H1 (cell line): Measurements from ENCODE around the gene C22orf31. TPM values are rescaled to one million over a fixed set of nuclear protein-coding genes. Genes with fewer than 3 reads are reported as not detected.

Experiments used
- CTCF ChIA-PET: fragments of 300-600 bp; sonication (Branson Sonifier 250); formaldehyde crosslinking; loops from one replicate; lab custom pipeline; 2021; ENCODE audit not compliant: partially characterized antibody; lab: Charles Lee
- POLR2A ChIA-PET: fragments of 300-600 bp; sonication (Branson Sonifier 250); formaldehyde crosslinking; loops from one replicate; lab custom pipeline; 2021; ENCODE audit warnings: inconsistent platforms; ENCODE audit not compliant: partially characterized antibody; lab: Charles Lee
- DNase-seq, 2 experiments: peaks; one replicate each; pipeline versions ENCODE4 v3.0.0 to v3.0.0-alpha.2; 2010 to 2022; ENCODE audit warnings: low spot score in 2 of 2, low read depth in 1 of 2, mixed read lengths in 1 of 2
- FAIRE-seq: peaks from 2 replicates; lab custom pipeline; 2011; peaks lifted over from hg19 to GRCh38; lab: Jason Lieb, UNC
- H2AFZ ChIP-seq: 2 replicates; pipeline ENCODE4 v1.8.1; 2012; ENCODE audit warnings: low read length, inconsistent platforms
- H2AK5ac ChIP-seq: 2 replicates; pipeline ENCODE4 v1.6.1; 2013; ENCODE audit warnings: low read depth, low read length
- H2BK120ac ChIP-seq: replicated peaks from 2 replicates; pipeline ENCODE3; 2013; ENCODE audit warnings: low read depth, low read length, inconsistent platforms
- H2BK12ac ChIP-seq: 2 replicates; pipeline ENCODE4 v1.6.1; 2013; ENCODE audit warnings: low read depth, low read length
- H2BK15ac ChIP-seq: 2 replicates; pipeline ENCODE4 v1.6.1; 2013; ENCODE audit warnings: low read length
- H2BK20ac ChIP-seq: 2 replicates; pipeline ENCODE4 v1.6.1; 2013; ENCODE audit warnings: low read length
- H2BK5ac ChIP-seq: 2 replicates; pipeline ENCODE4 v1.6.1; 2013; ENCODE audit warnings: low read depth, low read length
- H3K14ac ChIP-seq: 2 replicates; pipeline ENCODE4 v1.6.1; 2013; ENCODE audit warnings: inconsistent platforms; ENCODE audit not compliant: insufficient read length
- H3K18ac ChIP-seq: 2 replicates; pipeline ENCODE4 v1.6.1; 2013; ENCODE audit warnings: low read length; ENCODE audit errors: extremely low read depth
- H3K23ac ChIP-seq: 2 replicates; pipeline ENCODE4 v1.6.1; 2013; ENCODE audit warnings: inconsistent platforms; ENCODE audit not compliant: insufficient read length
- H3K23me2 ChIP-seq: 2 replicates; pipeline ENCODE4 v1.6.1; 2013; ENCODE audit warnings: low read depth, low read length
- H3K27ac ChIP-seq: 2 replicates; pipeline ENCODE4 v1.6.1; 2011; ENCODE audit warnings: low read depth, low read length, inconsistent platforms
- H3K27me3 ChIP-seq, 4 experiments: replicated peaks in 1 of 4; 1 replicate in 1 of 4; 2 replicates in 3 of 4; pipeline versions ENCODE4 v1.6.1 to v1.8.1; 2011 to 2013; ENCODE audit warnings: low read length in 3 of 4, mild to moderate bottlenecking in 3 of 4, inconsistent platforms in 2 of 4, mixed read lengths in 2 of 4, moderate library complexity in 1 of 4; ENCODE audit not compliant: control insufficient read depth in 3 of 4, insufficient read depth in 3 of 4; ENCODE audit errors: extremely low read depth in 1 of 4
- H3K36me3 ChIP-seq, 4 experiments: 2 replicates each; pipeline versions ENCODE4 v1.6.1 to v1.8.1; 2011 to 2013; ENCODE audit warnings: mild to moderate bottlenecking in 4 of 4, low read length in 3 of 4, moderate library complexity in 2 of 4, control low read depth in 1 of 4, inconsistent platforms in 1 of 4; ENCODE audit not compliant: insufficient read depth in 4 of 4, control insufficient read depth in 2 of 4
- H3K4ac ChIP-seq: replicated peaks from 2 replicates; pipeline ENCODE3; 2013; ENCODE audit warnings: low read length, low read depth, mixed read lengths, inconsistent platforms; ENCODE audit not compliant: insufficient read length
- H3K4me1 ChIP-seq, 4 experiments: replicated peaks in 1 of 4; 1 replicate in 1 of 4; 2 replicates in 3 of 4; pipeline versions ENCODE4 v1.6.1 to v1.8.1; 2011 to 2013; ENCODE audit warnings: low read length in 3 of 4, inconsistent platforms in 2 of 4, mixed read lengths in 1 of 4; ENCODE audit not compliant: insufficient read depth in 4 of 4, control insufficient read depth in 3 of 4
- H3K4me2 ChIP-seq, 2 experiments: 2 replicates each; pipeline versions ENCODE4 v1.6.1 to v1.8.1; 2011 to 2013; ENCODE audit warnings: low read depth in 2 of 2, low read length in 2 of 2, control low read depth in 1 of 2, inconsistent platforms in 1 of 2, mild to moderate bottlenecking in 1 of 2; ENCODE audit not compliant: insufficient read depth in 1 of 2
- H3K4me3 ChIP-seq, 4 experiments: fragments of 200-600, 300-600 bp in 1 of 4; sonication (generic), shearing (Covaris generic), sonication (Bioruptor Twin) in 1 of 4; 2 replicates each; pipeline versions ENCODE4 v1.5.1 to v1.8.1; 2011 to 2016; ENCODE audit warnings: low read length in 4 of 4, low read depth in 3 of 4, control low read depth in 2 of 4, inconsistent platforms in 2 of 4, mild to moderate bottlenecking in 2 of 4, mixed read lengths in 1 of 4, moderate library complexity in 1 of 4; ENCODE audit not compliant: insufficient read depth in 2 of 4; ENCODE audit errors: extremely low read depth in 1 of 4
- H3K56ac ChIP-seq: replicated peaks from 2 replicates; pipeline ENCODE3; 2013; ENCODE audit warnings: low read depth, mild to moderate bottlenecking, mixed read lengths, low read length, inconsistent platforms; ENCODE audit not compliant: insufficient read length
- H3K79me1 ChIP-seq: 2 replicates; pipeline ENCODE4 v1.6.1; 2013; ENCODE audit warnings: low read depth, low read length, control low read depth
- H3K79me2 ChIP-seq, 2 experiments: 2 replicates each; pipeline versions ENCODE4 v1.6.1 to v1.8.1; 2012 to 2013; ENCODE audit warnings: low read length in 2 of 2, mild to moderate bottlenecking in 2 of 2, inconsistent platforms in 1 of 2; ENCODE audit not compliant: insufficient read depth in 2 of 2, control insufficient read depth in 1 of 2
- H3K9ac ChIP-seq, 4 experiments: replicated peaks in 1 of 4; 1 replicate in 1 of 4; 2 replicates in 3 of 4; pipeline versions ENCODE4 v1.6.1 to v1.8.1; 2011 to 2013; ENCODE audit warnings: low read depth in 3 of 4, low read length in 3 of 4, control low read depth in 2 of 4, mild to moderate bottlenecking in 2 of 4, moderate library complexity in 2 of 4, inconsistent platforms in 1 of 4; ENCODE audit errors: extremely low read depth in 1 of 4
- H3K9me3 ChIP-seq, 2 experiments: 2 replicates each; pipeline versions ENCODE4 v1.6.1 to v1.8.1; 2012 to 2013; ENCODE audit warnings: mild to moderate bottlenecking in 2 of 2, moderate library complexity in 2 of 2, control low read depth in 1 of 2, inconsistent platforms in 1 of 2, low read depth in 1 of 2, low read length in 1 of 2, mixed read lengths in 1 of 2; ENCODE audit not compliant: insufficient read depth in 2 of 2
- H4K20me1 ChIP-seq, 2 experiments: replicated peaks in 1 of 2; 2 replicates each; pipeline versions ENCODE3 to v1.8.1; 2011 to 2013; ENCODE audit warnings: inconsistent platforms in 2 of 2, low read length in 2 of 2, mild to moderate bottlenecking in 1 of 2; ENCODE audit not compliant: insufficient read depth in 2 of 2, control insufficient read depth in 1 of 2
- H4K5ac ChIP-seq: 2 replicates; pipeline ENCODE4 v1.6.1; 2013; ENCODE audit warnings: low read length, low read depth, mixed read lengths, inconsistent platforms; ENCODE audit not compliant: insufficient read length
- H4K8ac ChIP-seq: 2 replicates; pipeline ENCODE4 v1.8.0; 2013; ENCODE audit warnings: mild to moderate bottlenecking, moderate library complexity, low read length, inconsistent platforms; ENCODE audit not compliant: insufficient read depth; ENCODE audit errors: extremely low read depth
- H4K91ac ChIP-seq: replicated peaks from 2 replicates; pipeline ENCODE3; 2013; ENCODE audit warnings: low read length, mixed read lengths, inconsistent platforms; ENCODE audit not compliant: insufficient read length
- EGR1 ChIP-seq: IDR thresholded peaks from 2 replicates; pipeline ENCODE4 v1.6.1; 2011; ENCODE audit warnings: low read depth, low read length, borderline replicate concordance
- KDM1A ChIP-seq: fragments of 200-600, 300-600 bp; sonication (generic); IDR thresholded peaks from 2 replicates; pipeline ENCODE4 v1.7.1; 2016; ENCODE audit warnings: mild to moderate bottlenecking, low read length, borderline replicate concordance
- POLR2A ChIP-seq, 2 experiments: IDR thresholded peaks; 1 replicate in 1 of 2; 2 replicates in 1 of 2; pipeline ENCODE4 v1.6.1; 2011; ENCODE audit warnings: low read depth in 2 of 2, low read length in 2 of 2, mild to moderate bottlenecking in 2 of 2; ENCODE audit errors: control extremely low read depth in 1 of 2
- TBP ChIP-seq: IDR thresholded peaks from 2 replicates; pipeline ENCODE4 v1.6.1; 2011; ENCODE audit warnings: low read depth, low read length, improper control_type of control experiment
- WGBS, 2 experiments: shearing (Covaris generic) in 1 of 2; methylation state at CpG; one replicate each; pipeline versions ENCODE4 v1.1.6 to v1.1.7; 2013 to 2015; ENCODE audit warnings: low lambda C conversion rate in 2 of 2, mixed read lengths in 2 of 2, inconsistent platforms in 1 of 2, low coverage in 1 of 2, missing lambda C conversion rate in 1 of 2; ENCODE audit not compliant: insufficient replicate concordance in 2 of 2, insufficient coverage in 1 of 2, insufficient read length in 1 of 2; ENCODE audit errors: extremely low coverage in 1 of 2, missing lambda C conversion rate in 1 of 2; 5-methylcytosine and 5-hydroxymethylcytosine counted together
- polyA plus RNA-seq, 7 experiments: library from polyadenylated mRNA; depleted of rRNA in 3 of 7; stranded (reverse) in 5 of 7; unstranded in 2 of 7; fragments of >200 nt in 5 of 7; fragments of 200-250 nt in 2 of 7; gene quantifications; 1 replicate in 5 of 7; 2 replicates in 1 of 7; 4 replicates in 1 of 7; pipeline versions ENCODE4 v1.2.1 to v1.2.3, GENCODE V29; 2011 to 2013; ENCODE audit warnings: missing spikeins in 2 of 7, mixed read lengths in 2 of 7
- total RNA-seq: library from RNA; stranded (reverse); fragmentation: NEBNext Ultra II Directional; extraction: Animal tissue kit (Norgen Biotek cat#: 25700); gene quantifications from 2 replicates; pipeline ENCODE4 v1.2.1, GENCODE V29; 2021

C22orf31 gene
- total and polyA plus RNA-seq, 2 of the 8 experiments (the other 6 are each of a cell fraction or from before 2014, with no cell fraction given) = not detected

DNA sequence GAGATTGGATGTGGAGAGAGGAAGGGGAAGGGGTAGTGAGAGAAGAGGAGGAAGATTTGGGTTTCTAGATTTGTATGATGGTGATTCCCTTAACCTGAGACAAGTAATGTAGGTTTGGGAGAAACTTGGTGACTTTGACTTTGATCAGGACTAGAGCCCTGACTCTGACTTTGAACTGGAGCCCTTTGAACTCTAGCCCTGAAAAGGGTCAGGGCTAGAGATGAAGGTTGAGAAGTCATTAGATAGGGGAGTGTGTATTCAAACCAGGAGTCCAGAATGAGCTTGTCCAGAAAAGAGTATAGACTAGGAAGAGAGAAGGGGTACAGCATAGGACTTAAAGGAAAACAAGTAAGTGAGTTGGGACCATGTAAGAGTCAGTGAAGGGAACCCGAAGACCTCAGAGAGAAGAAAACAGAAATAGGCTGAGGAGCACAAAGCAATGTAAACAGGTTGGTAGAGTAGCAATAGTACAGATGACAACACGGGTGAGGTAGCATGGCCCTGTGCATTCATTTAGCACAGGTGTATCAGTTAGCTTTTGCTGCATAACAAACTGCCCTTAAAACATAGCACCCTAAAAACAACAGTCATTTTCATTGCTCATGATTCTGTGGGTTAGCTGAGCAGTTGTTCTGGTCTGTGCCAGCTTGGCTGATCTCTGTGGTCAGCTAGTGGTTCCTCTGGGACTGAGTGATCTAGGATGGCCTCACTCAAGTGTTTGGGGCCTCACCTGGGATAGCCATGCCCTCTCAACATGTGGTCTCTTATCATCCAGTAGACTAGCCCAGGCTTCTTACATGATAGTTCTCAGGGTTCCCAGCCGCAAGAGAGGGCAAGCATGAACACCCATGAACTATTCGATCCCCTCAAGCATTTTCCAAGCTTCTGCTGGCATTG is 43.1 kb downstream of the C22orf31 start:
- Histone ChIP-seq H3K4me1 (peaks cover 0 to 21% (median 6%) of the 10 kb centered on the region in 4 experiments; a peak in 5 of 7 replicates), H3K23me2 (no peaks in the 10 kb centered on the region; the same call in 1 of the 2 replicates), H3K9me3 (no peaks in the 10 kb centered on the region), H3K36me3 (no peaks in the 10 kb centered on the region; a peak in 1 of 8 replicates), H2BK12ac (no peak overlapping the region), H2BK20ac (no peak overlapping the region), H3K18ac (no peak overlapping the region), H3K79me2 (peaks cover 0 to 31% of the 10 kb centered on the region in 2 experiments; a peak in 2 of 4 replicates), H3K4me3 (no peak overlapping the region), H4K5ac (no peak overlapping the region), H3K9ac (no peak overlapping the region), H4K20me1 (peaks cover 0 to 5% of the 10 kb centered on the region in 2 experiments), H2AFZ (no peak overlapping the region), H2AK5ac (no peak overlapping the region), H3K4me2 (no peak overlapping the region), H2BK15ac (no peak overlapping the region), H3K56ac (no peak overlapping the region), H4K8ac (no peak overlapping the region), H4K91ac (no peak overlapping the region), H3K4ac (no peak overlapping the region), H2BK120ac (no peak overlapping the region), H3K14ac (no peak overlapping the region), H3K79me1 (peaks cover 10% of the 10 kb centered on the region; the same call in 1 of the 2 replicates)
- CTCF ChIA-PET = interaction anchor here (0.8 to 1.3 kb wide), 3 partner anchors 10 to 100 kb away, joined by 3 to 5 read pairs (median 4); no protein-coding TSS in a partner anchor
- FAIRE-seq (no peak), DNase-seq (no peak)
- TF ChIP-seq KDM1A (peak; percentile 44; the same call in 1 of the 2 replicates), POLR2A (IDR thresholded peaks at IDR 0.05; ENCODE audit: control extremely low read depth in 1 of 2, low read depth in 2 of 2, low read length in 2 of 2) (no peak), EGR1 (no peak), TBP (no peak)
- TF ChIP-seq, all 59 proteins: peak for 1
- no peak overlapping the region for H3K23ac ChIP-seq
- H3K27me3 ChIP-seq = no peaks in the 10 kb centered on the region; a peak in 1 of 7 replicates
- POLR2A ChIA-PET = interaction anchor here (2.4 to 3.7 kb wide), 2 partner anchors 11 to 13 kb away, joined by 7 to 16 read pairs; no protein-coding TSS in a partner anchor
- WGBS, 2 experiments = 94% methylated on average over 4 of the region's 4 CpGs; no CpG with 5 or more reads in 1 of the 2 experiments
- H3K27ac ChIP-seq = no peak overlapping the region
- H2BK5ac ChIP-seq = no peak overlapping the region
